HepG2 (cell line): ENCODE data around the gene EPB41L5.

Source experiments
- CTCF ChIP-seq: sonication (generic); formaldehyde crosslinking; IDR thresholded peaks from 2 replicates; pipeline ENCODE4 v1.5.0; 2020; ENCODE audit warnings: mild to moderate bottlenecking, missing genetic modification reagents, moderate library complexity
- MLLT10 ChIP-seq: sonication (generic); formaldehyde crosslinking; IDR thresholded peaks from 2 replicates; pipeline ENCODE4 v1.4.0; 2020; ENCODE audit warnings: missing genetic modification reagents
- POLR2AphosphoS5 ChIP-seq: IDR thresholded peaks from 2 replicates; pipeline ENCODE4 v1.6.1; 2012; ENCODE audit warnings: low read depth, low read length
- RNF2 ChIP-seq: fragments of 450-650 bp; conservative IDR thresholded peaks from 2 replicates; pipeline ENCODE4 v1.6.1; 2016; ENCODE audit warnings: low read depth
- TF ChIP-seq, protein P1 (sequence below): sonication (generic); formaldehyde crosslinking; IDR thresholded peaks from 2 replicates; pipeline ENCODE4 v1.5.0; 2020; ENCODE audit warnings: mild to moderate bottlenecking, missing genetic modification reagents

GRCh38 chr2:120059483-120059882 is 46.6 kb downstream of the EPB41L5 start:
- no peak for TF ChIP-seq POLR2AphosphoS5
- TF ChIP-seq, protein P1, sequence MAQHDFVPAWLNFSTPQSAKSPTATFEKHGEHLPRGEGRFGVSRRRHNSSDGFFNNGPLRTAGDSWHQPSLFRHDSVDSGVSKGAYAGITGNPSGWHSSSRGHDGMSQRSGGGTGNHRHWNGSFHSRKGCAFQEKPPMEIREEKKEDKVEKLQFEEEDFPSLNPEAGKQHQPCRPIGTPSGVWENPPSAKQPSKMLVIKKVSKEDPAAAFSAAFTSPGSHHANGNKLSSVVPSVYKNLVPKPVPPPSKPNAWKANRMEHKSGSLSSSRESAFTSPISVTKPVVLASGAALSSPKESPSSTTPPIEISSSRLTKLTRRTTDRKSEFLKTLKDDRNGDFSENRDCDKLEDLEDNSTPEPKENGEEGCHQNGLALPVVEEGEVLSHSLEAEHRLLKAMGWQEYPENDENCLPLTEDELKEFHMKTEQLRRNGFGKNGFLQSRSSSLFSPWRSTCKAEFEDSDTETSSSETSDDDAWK (CRISPR knock-in tag) = no peak
- no peak for TF ChIP-seq CTCF
- TF ChIP-seq RNF2 = no peak
- TF ChIP-seq MLLT10 = no peak
